Breast epithelium (tissue), 3 donors: ENCODE data around the gene IL17RD.

ENCODE experiments used
- CTCF ChIP-seq, 3 donors: fragments of 450-650 bp; IDR thresholded peaks; one replicate each; pipeline ENCODE4 v1.5.1; 2016 to 2017; ENCODE audit warnings: antibody characterized with exemption in 3 of 3, mild to moderate bottlenecking in 3 of 3, moderate library complexity in 3 of 3
- POLR2A ChIP-seq: fragments of 450-650 bp; IDR thresholded peaks from one replicate; pipeline ENCODE4 v1.6.1; 2016; ENCODE audit warnings: antibody characterized with exemption, mild to moderate bottlenecking, moderate library complexity

GRCh38 chr3:57064572-57064971 lies 100.6 kb downstream of the IL17RD start:
- TF ChIP-seq POLR2A = no peak
- TF ChIP-seq CTCF (IDR thresholded peaks at IDR 0.05) = no peak
